Colon (tissue), 2 donors: Measurements from ENCODE around the gene RASIP1.
"Not testable (repeated sequence)": the region's sequence is repeated elsewhere in the genome, so short reads cannot be mapped to it uniquely, and the experiment has no call there.

Source experiments
- FAIRE-seq: peaks from 2 replicates; lab custom pipeline; 2012; peaks lifted over from hg19 to GRCh38; lab: Jason Lieb, UNC
- donor health status: control.
- donor health status: control.

The RASIP1 gene

DNA sequence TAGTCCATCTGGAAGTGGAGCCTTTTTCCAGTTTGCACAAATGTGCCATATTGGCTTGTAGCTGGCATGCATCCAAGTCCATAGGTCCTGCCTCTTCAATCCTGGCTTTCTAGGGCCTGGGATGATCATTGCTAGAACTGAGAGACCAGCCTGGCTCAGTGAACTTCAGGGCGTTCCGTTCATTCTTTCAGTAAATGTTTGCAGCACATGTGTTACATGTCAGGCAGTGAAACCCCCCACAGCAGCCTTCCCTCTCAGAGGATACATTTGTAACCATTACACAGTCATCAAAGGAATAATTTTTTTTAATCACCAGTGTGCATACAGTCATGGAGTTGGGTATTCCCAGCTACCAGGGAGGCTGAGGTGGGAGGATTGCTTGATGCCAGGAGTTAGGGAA lies 35.0 kb downstream of the RASIP1 start:
- FAIRE-seq = no peak

DNA sequence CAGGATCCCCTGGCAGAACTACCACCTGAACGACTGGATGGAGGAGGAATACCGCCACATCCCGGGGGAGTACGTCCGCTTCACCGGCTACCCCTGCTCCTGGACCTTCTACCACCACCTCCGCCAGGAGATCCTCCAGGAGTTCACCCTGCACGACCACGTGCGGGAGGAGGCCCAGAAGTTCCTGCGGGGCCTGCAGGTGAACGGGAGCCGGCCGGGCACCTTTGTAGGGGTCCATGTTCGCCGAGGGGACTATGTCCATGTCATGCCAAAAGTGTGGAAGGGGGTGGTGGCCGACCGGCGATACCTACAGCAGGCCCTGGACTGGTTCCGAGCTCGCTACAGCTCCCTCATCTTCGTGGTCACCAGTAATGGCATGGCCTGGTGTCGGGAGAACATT lies 37.1 kb downstream of the RASIP1 start:
- FAIRE-seq = no peak

DNA sequence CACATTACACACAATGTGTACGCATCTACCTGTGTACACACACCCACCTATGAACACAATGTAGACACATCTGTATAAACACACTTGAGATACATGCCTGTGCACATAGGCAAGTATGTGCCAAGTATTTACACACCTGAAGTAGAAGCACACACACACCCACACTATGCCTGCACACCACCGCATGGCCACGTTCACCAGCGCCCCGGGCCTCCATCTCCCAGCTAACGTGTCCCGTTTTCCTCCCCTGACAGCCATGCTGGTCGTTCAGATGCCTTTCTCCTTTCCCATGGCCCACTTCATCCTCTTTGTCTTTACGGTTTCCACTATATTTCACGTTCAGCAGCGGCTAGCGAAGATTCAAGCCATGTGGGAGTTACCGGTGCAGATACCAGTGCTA lies 37.7 kb downstream of the RASIP1 start:
- FAIRE-seq = no peak

DNA sequence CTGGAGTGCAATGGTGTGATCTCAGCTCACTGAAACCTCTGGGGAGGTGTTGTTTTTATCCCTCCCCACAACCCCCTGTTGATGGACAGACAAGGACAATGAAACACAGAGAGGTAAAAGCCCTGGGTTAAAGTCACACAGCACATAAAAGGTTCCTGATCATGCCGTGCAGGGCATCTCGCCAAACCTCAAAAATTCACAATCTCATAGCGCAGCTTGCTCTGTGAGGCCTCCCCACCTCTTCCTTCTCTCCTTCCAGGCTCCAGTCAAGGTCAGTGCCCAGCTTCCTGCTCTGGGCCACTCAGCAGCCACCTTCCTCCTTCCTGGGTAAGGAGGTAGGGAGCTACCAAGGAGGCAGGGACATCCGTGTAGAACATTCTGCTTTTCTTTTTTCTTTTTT lies 42.4 kb downstream of the RASIP1 start:
- no peak for FAIRE-seq

DNA sequence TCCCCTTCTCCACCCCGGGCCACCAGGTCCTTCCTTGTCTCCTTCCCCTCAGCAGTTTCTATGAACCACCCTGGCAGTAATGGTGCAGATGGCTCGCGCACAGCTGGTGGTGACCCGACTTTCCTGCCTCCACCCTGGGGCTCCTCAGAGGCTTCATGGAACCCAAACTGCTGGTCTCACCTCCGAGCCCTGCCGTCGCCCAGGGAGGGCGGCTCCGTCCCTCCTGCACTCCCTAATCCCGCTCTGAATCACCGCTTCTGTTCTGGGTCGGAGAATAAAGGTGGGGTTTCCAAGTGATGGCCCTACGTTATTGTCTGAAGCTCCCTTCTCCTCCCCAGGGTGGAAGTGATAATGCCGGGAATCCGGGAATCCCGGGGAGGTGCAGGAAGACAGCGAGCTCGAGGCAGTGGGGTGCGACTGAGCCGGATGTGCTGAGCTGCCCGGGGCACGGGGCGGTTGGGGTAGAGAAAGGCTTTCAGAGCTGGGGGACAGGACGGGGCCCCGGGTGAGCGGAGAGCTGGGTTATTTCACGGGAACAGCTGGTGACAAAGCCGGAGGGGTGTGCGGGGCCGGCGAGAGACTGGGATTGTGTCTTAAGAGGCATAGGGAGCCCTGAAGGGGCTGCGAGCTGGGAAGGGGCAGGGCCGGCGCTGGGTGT lies 43.9 kb downstream of the RASIP1 start:
- no peak for FAIRE-seq

DNA sequence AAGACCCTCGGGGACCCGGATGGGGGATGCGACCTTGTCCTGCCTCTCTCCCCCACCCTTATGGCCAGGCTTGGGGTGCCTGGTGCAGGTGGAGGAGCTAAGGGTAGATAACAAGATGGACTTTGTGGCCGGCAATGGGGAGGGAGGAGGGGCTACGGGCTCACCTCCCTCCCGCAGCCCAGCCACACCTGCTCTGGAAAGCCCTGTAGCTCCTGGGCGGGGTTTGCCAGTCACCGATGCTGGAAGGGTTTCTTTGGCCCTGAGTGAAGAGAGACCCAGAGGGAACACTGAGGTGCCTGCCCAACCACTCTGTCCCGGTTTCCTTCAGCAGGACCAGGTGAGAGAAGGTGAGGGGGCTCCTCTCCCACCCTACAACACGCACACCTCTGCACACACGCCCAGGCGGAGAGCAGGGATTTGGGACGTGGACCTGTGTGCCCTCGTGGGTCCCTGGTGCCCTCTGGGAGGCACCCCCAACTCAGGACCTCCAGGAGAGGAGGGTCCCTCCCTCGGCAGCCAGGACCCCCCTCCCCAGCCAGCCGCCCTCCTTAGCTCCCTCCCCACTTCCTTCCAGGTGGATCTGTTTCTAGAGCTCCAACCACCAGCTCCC lies 44.6 kb downstream of the RASIP1 start, which contains the start of gene FUT2:
FUT2 (plus strand) TSS at position 229 of the 610 bp plus-strand sequence. CDS start 6,986 bp downstream, outside the sequence.
- FAIRE-seq = no peak

DNA sequence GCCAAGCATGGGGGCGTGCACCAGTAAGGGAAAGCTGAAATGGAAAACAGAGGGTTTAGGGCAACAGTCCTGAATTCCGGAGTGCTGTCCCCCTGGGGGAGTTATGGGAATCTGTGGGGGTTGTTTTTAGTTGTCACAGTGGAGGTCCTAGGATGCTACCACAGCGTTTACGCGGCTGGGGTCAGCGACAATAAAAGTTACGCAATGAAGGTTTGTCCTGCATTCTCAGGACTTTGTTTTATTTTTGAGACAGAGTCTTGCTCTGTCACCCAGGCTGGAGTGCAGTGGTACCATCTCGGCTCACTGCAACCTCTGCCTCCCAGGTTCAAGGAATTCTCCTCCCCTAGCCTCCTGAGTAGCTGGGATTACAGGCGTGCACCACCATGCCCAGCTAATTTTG lies 46.8 kb downstream of the RASIP1 start:
- not testable (repeated sequence) for FAIRE-seq

DNA sequence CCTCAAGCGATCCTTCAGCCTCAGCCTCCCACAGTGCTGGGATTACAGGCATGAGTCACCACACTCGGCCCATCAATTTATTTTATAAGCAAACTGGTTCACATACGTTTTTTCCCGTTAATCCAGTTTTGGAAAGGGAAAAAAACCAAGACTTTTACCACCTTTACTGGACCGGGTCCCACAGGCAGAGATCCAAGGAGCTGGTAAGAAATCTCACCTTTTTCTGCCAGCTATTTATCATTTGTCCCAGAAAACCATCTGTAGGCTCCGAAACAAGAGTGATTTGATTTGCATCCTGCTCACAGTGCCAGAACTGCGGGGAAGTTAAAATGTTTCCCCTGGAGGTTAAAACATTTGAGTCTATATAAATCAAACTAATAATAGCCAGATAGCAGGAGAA lies 51.0 kb downstream of the RASIP1 start:
- no peak for FAIRE-seq

DNA sequence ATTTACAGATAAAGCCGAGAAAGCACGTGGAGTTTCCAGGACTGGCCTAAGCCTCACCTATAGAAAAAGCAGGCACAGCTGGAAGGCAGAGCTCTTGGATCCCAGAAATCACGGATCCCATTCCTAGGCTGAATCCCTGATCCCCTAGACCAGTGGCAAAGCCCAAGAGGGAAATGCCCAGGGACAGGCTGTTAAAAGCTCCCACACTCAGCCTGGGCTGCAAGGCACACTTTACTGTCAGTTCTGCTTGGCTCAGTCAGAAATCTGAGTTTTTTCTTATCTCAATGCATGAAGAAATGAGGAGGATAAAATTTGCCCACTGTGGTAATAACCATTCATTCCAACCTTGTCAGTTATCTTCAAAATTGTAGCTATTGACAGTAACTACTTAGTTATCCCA lies 52.6 kb downstream of the RASIP1 start:
- FAIRE-seq = no peak

DNA sequence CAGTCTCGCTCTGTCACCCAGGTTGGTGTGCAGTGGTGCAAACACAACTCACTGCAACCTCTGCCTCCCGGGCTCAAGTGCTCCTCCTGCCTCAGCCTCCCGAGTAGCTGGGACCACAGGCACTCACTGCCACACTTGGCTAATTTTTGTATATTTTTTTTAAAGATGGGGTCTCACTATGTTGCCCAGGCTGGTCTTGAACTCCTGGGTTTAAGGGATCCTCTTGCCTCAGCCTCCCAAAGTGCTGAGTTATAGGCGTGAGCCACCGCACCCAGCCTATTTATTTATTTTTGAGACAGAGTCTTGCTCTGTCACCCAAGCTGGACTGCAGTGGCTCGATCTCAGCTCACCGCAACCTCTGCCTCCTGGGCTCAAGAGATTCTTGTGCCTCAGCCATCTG lies 53.8 kb downstream of the RASIP1 start:
- FAIRE-seq = not testable (repeated sequence)

DNA sequence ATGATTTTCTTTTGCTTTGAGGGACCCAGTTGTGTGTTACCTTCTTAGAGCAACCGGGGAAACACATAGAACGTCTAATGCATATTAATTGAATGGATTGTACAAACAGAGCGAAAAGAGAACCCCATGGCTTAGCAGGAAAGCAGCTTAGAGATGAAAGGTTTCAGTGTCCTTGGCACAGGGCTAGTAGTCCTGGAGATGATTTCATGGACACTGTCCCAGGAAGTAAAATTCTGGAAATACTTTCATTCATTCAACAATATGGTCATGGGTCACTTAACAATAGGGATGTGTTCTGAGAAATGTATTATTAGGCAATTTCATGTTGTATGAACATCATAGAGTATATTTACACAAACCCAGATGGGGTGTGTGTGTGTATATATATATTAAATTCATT lies 54.3 kb downstream of the RASIP1 start:
- FAIRE-seq = no peak

DNA sequence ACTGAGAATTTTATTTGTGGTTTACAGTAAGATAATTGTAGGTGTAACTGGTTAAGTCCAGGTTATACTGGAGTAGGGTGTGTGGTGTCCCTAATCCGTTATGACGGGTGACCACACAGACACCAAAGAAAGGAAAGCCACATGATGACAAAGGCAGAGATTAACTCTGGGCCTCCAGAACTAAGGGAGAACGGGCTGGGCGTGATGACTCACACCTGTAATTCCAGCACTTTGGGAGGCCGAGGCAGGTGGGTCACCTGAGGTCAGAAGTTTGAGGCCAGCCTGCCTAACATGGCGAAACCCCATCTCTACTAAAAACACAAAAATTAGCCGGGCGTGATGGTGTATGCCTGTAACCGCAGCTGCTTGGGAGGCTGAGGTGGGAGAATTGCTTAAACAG lies 54.8 kb downstream of the RASIP1 start:
- no peak for FAIRE-seq

DNA sequence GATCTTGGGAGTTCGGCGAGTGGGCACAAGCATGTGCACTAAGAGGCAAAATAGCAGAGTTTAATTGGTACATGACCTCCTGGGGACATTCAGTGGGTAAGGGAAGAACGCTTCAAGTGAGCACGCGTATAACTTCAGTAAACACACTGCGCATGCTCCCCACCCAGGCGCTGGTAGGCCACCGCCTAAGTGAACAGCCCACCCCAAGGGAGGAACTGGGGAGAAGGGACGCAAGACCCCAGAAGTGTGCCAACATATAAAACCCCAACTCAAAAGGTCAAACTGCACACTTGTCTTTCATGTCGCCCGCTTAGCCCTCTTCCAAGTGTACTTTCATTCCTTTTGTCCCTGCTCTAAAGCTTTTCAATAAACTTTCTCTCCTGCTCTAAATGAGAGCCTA lies 57.1 kb downstream of the RASIP1 start:
- no peak for FAIRE-seq

DNA sequence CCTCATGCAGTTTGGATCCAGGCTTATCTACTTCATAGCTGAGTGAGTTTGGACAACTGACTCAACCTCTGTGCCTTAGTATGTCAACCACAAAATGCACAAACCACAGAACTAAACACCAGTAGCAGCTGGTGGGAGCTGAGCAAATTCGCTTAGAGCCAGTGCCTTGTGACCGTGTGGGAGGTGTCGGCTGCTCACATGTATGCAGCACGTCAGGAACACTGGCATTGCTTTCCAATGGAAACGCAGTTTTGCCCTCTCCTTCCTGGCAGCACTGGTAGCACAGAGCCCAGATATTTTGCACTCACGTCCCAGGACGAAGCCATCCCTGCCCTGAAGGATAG lies 59.3 kb downstream of the RASIP1 start:
- FAIRE-seq = no peak

DNA sequence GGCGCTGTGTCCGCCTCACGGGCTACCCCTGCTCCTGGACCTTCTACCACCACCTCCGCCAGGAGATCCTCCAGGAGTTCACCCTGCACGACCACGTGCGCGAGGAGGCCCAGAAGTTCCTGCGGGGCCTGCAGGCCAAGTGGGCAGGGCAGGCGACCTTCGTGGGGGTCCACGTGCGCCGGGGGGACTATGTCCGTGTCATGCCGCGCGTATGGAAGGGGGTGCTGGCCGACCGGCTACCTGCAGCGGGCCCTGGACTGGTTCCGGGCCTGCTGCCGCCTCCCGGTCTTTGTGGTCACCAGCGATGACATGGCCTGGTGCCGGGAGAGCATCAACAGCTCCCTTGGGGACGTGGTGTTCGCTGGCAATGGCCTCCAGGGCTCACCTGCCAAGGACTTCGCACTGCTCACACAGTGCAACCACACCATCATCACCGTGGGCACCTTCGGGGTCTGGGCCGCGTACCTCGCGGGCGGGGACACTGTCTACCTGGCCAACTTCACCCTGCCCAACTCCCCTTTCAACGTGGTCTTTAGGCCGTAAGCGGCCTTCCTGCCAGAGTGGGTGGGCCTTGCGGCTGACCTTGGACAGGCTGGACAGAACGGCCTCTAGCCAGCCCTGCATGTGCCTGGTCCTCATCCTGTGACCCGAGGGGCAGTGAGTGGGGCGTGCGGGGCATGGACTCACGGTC lies 59.8 kb downstream of the RASIP1 start:
- no peak for FAIRE-seq

DNA sequence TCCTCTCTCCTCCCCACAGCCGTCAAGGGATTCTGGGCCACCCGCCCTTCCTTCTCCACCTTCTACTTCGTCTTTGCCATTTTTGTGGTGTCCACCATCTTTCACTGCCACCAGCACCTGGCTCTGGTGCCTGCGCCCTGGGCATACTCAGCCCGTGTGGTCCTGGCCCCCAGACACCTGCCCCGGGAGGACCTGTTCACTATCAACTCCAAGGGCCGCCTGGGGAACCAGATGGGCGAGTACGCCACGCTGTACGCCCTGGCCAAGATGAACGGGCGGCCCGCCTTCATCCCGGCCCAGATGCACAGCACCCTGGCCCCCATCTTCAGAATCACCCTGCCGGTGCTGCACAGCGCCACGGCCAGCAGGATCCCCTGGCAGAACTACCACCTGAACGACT lies 60.4 kb downstream of the RASIP1 start:
- FAIRE-seq = not testable (repeated sequence)

DNA sequence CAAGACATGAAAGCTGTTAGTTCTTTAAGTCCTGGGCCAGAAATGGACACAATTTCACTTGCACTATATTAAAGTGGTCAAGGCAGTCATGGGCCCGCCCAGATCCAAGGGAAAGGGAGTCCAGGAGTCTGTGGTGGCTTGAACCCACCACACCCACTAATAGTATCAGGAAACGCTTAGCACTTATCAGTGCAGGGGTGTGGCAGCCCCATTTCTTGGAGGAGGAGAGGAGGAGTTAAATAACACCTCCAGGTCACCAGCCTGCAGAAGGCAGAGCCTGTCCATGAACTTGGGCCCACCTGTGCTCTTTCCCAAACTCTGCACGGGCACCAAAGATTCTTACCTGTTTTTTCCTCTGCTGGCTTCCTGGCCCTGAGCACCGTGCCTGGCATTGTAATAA lies 62.2 kb downstream of the RASIP1 start:
- FAIRE-seq = no peak

DNA sequence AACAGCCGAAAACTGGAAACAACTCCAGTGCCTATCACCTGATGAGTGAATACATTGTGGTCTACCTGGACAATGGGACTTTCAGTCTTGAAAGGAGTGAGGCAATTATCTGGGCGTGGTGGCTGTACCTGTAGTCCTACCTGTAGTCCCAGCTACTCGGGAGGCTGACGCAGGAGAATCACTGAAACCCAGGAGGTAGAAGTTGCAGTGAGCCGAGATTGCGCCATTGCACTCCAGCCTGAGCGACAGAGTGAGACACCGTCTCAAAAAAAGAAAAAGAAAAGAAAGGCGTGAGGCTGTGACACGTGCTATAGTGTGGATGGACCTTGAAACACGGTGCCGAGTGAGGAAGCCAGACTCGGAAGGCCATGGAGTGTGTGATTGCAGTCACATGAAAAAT lies 63.5 kb downstream of the RASIP1 start:
- FAIRE-seq = no peak

DNA sequence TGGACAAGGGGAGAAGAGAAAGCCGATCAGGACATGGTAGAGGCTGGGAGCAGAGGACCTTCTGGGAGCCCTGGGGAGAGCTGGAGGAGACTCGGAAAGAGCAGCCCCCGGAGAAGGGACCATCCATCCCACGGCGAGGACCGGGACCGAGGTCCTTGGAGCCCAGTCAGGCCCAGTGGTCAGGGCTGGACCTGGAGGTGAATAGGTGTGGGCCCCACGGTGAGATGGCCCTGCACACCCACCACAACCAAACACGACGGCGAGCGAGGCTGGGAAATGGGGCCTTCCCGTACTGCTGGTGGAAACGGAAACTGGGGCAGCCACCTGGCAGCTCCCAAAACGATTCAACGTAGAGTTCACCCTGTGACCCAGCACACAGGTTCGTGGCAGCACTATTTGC lies 63.9 kb downstream of the RASIP1 start:
- no peak for FAIRE-seq

DNA sequence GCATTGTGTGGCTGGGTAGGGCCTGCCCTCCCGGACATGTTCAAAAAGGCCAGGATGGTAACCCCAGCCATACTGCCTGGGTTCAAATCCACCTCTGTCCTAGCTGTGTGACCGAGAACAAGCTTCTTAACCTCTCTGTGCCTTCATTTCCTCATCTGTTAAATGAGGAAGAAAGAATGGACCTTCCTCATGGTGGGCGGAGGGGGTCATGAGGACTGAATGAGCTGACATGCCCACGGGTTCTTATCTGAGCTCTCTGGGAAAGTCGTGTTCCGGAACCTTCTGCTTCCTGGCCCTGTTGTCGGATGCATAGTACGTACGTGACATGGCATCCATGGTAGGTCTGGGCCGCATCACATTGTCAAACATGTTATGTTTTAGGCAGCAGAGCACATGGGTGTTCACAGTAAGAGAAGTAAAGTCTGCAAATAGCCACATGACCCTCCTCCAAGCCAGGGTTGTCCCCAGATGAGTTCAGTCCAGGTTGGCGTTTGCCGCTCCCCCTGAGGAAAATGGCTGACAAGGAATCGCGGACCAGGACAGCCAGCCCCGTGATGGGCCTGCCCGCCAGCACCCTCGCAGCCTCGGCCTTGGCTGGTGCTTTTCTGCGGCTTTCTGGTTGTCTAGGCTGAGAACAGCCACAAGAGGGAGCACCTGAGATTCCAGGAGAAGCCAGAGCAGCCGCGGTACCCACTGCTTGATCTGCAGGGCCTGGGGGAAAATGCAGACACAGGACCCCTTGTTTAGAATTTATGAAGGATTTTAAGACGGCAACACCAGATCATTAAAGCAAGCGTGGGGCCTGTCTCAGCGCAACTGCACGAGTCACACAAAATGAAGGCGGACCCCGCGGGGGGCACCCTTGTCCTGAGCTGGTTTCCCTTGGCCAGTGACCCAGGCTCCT lies 65.2 kb downstream of the RASIP1 start:
- no peak for FAIRE-seq

DNA sequence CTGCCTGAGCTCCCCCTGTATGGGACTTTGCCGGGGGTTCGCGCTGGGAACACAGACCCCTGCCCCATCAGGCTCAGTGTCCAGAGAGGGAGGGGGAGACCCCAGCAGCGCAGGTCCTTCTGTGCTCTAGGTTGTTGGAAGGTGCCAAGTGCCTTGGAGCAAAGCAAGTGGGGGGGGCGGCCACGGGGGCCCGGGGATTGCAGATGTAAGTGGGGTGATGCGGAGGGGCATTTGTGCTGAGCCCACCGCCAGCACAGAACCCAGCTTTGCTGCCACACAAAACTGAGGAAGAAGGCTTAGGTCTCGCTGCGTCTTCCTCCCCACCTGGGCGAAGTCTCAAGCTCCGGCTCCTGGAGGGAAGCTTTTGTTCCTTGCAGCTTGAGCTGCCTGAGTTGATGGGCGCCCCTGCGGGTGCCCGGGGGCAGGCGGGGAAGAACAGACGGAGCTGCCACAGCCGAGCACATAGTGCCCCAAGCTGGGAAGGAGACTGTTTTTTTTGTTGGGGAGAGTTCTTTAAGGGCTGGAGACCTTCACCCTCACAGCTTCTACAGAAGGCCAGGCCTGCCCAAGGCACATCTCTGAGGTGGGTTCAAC lies 66.1 kb downstream of the RASIP1 start:
- no peak for FAIRE-seq

DNA sequence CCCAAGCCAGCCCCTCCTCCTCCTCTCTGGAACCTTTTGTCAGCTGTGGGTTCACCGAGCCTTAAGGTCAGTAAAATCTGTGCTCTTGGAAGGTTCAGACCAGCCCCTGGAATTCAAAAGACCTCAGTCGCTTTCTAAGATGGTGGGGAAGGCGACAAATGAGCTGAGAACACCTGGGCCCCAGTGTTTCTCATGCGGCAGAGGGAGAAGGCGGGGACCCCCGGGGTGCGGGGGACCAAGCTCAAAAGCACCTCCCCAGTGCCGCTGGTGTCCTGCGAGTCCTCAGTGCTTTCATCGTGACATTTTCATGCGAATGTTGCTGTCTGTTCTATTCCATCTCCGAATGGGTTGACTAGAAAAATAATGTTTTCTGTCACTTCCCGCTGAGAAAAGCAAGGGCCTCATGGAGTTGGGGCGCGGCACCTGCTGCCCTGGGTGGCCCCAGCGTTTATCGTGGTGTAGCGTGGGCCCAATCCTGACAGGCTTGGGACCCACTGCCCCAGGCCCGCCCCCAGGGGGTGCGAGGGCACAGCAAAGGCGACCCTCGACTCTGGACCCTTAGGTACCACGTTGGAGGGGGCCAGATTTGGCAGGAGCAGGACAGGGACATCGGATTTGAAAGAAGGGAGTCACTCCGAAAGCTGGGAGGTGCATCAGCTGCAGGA lies 66.8 kb downstream of the RASIP1 start:
- FAIRE-seq = no peak
